ENCODE results near the gene DYNLT4. TPM values are rescaled to one million over a fixed set of nuclear protein-coding genes. Genes with fewer than 3 reads are reported as not detected.

Gene DYNLT4
- total RNA-seq, 1 experiment from 2014 or later, result 0.31 TPM

DNA sequence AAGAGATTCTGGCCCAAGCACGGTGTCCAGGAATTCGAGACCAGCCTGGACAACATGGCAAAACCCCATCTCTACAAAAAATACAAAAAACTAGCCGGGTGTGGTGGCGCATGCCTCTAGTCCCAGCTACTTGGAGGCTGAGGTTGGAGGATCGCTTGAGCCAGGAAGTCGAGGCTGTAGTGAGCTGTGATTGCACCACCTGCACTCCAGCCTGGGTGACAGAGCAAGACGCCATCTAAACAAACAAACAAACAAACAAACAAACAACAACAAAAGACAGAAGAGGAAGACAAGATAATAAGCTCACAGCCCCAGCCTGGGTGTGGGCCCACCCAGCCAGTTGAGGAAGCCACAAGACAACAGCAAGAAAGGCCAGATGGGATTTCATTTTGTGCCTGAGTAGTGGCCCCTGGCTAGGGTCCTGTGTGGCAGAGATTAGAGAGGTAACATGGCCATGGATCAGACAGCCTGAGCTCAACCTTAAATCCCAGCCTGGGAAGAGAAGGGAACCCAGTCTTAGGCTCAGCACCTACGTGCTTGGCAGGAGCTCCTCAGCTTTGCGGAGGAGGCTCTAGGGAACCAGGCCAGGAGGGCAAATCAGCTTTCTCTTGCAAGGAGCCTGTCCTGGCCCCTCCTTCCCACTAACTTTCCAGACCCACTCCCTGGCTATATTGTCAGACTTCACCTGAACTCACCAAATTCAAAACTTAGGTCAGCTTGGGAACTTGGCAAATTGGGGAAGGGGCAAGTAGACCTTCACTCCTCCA, 14.2 kb downstream of the DYNLT4 start (continued):
- TF ChIP-seq, protein P1, sequence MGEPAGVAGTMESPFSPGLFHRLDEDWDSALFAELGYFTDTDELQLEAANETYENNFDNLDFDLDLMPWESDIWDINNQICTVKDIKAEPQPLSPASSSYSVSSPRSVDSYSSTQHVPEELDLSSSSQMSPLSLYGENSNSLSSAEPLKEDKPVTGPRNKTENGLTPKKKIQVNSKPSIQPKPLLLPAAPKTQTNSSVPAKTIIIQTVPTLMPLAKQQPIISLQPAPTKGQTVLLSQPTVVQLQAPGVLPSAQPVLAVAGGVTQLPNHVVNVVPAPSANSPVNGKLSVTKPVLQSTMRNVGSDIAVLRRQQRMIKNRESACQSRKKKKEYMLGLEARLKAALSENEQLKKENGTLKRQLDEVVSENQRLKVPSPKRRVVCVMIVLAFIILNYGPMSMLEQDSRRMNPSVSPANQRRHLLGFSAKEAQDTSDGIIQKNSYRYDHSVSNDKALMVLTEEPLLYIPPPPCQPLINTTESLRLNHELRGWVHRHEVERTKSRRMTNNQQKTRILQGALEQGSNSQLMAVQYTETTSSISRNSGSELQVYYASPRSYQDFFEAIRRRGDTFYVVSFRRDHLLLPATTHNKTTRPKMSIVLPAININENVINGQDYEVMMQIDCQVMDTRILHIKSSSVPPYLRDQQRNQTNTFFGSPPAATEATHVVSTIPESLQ (CRISPR knock-in tag; IDR thresholded peaks at IDR 0.05), result no peak
- no peak for TF ChIP-seq ELF4 (CRISPR knock-in tag; IDR thresholded peaks at IDR 0.05; ENCODE audit: low read depth)
- TF ChIP-seq, protein P2, sequence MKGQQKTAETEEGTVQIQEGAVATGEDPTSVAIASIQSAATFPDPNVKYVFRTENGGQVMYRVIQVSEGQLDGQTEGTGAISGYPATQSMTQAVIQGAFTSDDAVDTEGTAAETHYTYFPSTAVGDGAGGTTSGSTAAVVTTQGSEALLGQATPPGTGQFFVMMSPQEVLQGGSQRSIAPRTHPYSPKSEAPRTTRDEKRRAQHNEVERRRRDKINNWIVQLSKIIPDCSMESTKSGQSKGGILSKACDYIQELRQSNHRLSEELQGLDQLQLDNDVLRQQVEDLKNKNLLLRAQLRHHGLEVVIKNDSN (CRISPR knock-in tag; IDR thresholded peaks at IDR 0.05), result no peak
- TF ChIP-seq, protein P3, sequence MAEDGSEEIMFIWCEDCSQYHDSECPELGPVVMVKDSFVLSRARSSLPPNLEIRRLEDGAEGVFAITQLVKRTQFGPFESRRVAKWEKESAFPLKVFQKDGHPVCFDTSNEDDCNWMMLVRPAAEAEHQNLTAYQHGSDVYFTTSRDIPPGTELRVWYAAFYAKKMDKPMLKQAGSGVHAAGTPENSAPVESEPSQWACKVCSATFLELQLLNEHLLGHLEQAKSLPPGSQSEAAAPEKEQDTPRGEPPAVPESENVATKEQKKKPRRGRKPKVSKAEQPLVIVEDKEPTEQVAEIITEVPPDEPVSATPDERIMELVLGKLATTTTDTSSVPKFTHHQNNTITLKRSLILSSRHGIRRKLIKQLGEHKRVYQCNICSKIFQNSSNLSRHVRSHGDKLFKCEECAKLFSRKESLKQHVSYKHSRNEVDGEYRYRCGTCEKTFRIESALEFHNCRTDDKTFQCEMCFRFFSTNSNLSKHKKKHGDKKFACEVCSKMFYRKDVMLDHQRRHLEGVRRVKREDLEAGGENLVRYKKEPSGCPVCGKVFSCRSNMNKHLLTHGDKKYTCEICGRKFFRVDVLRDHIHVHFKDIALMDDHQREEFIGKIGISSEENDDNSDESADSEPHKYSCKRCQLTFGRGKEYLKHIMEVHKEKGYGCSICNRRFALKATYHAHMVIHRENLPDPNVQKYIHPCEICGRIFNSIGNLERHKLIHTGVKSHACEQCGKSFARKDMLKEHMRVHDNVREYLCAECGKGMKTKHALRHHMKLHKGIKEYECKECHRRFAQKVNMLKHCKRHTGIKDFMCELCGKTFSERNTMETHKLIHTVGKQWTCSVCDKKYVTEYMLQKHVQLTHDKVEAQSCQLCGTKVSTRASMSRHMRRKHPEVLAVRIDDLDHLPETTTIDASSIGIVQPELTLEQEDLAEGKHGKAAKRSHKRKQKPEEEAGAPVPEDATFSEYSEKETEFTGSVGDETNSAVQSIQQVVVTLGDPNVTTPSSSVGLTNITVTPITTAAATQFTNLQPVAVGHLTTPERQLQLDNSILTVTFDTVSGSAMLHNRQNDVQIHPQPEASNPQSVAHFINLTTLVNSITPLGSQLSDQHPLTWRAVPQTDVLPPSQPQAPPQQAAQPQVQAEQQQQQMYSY (CRISPR knock-in tag; IDR thresholded peaks at IDR 0.05), result no peak
- TF ChIP-seq RORB (CRISPR knock-in tag; IDR thresholded peaks at IDR 0.05), result no peak
- no peak for TF ChIP-seq ZNF138 (CRISPR knock-in tag; conservative IDR thresholded peaks at IDR 0.05)
- no peak for TF ChIP-seq SMAD4 (CRISPR knock-in tag; IDR thresholded peaks at IDR 0.05)
- TF ChIP-seq TP53 (CRISPR knock-in tag; IDR thresholded peaks at IDR 0.05), result no peak
- TF ChIP-seq ZBTB21 (CRISPR knock-in tag; IDR thresholded peaks at IDR 0.05; ENCODE audit: borderline replicate concordance), result no peak
- no peak for TF ChIP-seq ZNF263 (CRISPR knock-in tag; IDR thresholded peaks at IDR 0.05; ENCODE audit: low read depth)
- TF ChIP-seq, protein P4, sequence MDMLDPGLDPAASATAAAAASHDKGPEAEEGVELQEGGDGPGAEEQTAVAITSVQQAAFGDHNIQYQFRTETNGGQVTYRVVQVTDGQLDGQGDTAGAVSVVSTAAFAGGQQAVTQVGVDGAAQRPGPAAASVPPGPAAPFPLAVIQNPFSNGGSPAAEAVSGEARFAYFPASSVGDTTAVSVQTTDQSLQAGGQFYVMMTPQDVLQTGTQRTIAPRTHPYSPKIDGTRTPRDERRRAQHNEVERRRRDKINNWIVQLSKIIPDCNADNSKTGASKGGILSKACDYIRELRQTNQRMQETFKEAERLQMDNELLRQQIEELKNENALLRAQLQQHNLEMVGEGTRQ (CRISPR knock-in tag; IDR thresholded peaks at IDR 0.05), result no peak
- TF ChIP-seq, protein P5, sequence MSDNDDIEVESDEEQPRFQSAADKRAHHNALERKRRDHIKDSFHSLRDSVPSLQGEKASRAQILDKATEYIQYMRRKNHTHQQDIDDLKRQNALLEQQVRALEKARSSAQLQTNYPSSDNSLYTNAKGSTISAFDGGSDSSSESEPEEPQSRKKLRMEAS (CRISPR knock-in tag; IDR thresholded peaks at IDR 0.05), result no peak
- TF ChIP-seq NR1H2 (CRISPR knock-in tag; IDR thresholded peaks at IDR 0.05), result no peak

DNA sequence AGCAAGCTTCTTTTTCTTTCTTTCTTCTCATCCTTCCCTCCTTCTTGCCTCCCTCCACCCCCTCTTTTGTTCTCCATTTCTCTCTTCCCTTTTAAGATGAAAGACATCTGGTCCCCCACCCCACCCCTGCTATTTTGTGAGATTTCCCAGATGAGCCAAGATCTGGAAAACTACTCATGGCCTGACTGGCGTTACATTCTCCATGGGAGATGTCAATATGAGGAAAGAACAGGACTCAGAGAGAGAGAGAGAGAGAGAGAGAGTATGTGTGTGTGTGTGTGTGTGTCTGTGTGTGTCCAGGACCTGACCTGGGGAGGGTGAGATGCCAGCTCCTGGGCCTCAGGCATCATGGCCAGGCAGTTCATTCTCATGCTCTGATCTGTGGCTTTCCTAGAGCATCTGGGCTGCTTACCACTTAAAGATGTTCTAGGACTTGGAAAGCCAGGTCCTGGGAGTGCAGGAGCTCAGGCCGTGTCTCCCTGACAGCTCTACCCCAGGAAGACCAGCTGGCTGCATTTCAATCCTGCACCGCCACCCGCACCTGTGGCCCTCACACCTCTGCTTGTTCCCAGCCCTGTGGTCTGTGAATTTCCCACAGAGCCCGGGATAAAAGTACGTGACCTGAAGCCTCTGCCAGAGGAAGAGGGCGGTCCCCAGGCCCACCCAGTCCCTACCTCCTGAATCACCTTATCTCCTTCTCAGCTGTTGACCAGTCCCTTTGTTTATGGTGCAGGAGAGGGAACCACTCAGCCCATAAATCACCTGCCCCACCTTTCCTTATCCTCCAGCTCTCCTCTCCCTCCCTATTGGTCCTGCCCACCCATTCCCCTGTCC, 16.0 kb downstream of the DYNLT4 start:
- ATAC-seq (no peak), DNase-seq (ENCODE audit: low spot score) (no peak)
- Mint-ChIP-seq H3K4me1 (peaks cover 20% of the 10 kb centered on the region), H3K27me3 (ENCODE audit: low read depth) (peaks cover 4% of the 10 kb centered on the region), H3K9me3 (no peaks in the 10 kb centered on the region), H3K4me3 (no peak overlapping the region), H3K27ac (no peak overlapping the region), H3K36me3 (no peaks in the 10 kb centered on the region)
- ChIA-PET POLR2A (interaction anchor here (1.4 to 1.5 kb wide), 2 partner anchors 9 to 22 kb away, joined by 4 read pairs; partner anchors contain the start of gene PLK3), CTCF (interaction anchor here (0.7 to 2.6 kb wide), 2 partner anchors 9 to 37 kb away, joined by 3 to 12 read pairs; partner anchors contain the start of gene PLK3)
- TF ChIP-seq, protein P6, sequence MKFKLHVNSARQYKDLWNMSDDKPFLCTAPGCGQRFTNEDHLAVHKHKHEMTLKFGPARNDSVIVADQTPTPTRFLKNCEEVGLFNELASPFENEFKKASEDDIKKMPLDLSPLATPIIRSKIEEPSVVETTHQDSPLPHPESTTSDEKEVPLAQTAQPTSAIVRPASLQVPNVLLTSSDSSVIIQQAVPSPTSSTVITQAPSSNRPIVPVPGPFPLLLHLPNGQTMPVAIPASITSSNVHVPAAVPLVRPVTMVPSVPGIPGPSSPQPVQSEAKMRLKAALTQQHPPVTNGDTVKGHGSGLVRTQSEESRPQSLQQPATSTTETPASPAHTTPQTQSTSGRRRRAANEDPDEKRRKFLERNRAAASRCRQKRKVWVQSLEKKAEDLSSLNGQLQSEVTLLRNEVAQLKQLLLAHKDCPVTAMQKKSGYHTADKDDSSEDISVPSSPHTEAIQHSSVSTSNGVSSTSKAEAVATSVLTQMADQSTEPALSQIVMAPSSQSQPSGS (CRISPR knock-in tag; IDR thresholded peaks at IDR 0.05; ENCODE audit: borderline replicate concordance, low read depth), result no peak
- TF ChIP-seq ESRRA (CRISPR knock-in tag; IDR thresholded peaks at IDR 0.05; ENCODE audit: borderline replicate concordance) (no peak), MXD4 (CRISPR knock-in tag; IDR thresholded peaks at IDR 0.05; ENCODE audit: borderline replicate concordance) (no peak)
- TF ChIP-seq, protein P7, sequence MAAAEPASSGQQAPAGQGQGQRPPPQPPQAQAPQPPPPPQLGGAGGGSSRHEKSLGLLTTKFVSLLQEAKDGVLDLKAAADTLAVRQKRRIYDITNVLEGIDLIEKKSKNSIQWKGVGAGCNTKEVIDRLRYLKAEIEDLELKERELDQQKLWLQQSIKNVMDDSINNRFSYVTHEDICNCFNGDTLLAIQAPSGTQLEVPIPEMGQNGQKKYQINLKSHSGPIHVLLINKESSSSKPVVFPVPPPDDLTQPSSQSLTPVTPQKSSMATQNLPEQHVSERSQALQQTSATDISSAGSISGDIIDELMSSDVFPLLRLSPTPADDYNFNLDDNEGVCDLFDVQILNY (CRISPR knock-in tag; IDR thresholded peaks at IDR 0.05), result no peak
- TF ChIP-seq, protein P8, sequence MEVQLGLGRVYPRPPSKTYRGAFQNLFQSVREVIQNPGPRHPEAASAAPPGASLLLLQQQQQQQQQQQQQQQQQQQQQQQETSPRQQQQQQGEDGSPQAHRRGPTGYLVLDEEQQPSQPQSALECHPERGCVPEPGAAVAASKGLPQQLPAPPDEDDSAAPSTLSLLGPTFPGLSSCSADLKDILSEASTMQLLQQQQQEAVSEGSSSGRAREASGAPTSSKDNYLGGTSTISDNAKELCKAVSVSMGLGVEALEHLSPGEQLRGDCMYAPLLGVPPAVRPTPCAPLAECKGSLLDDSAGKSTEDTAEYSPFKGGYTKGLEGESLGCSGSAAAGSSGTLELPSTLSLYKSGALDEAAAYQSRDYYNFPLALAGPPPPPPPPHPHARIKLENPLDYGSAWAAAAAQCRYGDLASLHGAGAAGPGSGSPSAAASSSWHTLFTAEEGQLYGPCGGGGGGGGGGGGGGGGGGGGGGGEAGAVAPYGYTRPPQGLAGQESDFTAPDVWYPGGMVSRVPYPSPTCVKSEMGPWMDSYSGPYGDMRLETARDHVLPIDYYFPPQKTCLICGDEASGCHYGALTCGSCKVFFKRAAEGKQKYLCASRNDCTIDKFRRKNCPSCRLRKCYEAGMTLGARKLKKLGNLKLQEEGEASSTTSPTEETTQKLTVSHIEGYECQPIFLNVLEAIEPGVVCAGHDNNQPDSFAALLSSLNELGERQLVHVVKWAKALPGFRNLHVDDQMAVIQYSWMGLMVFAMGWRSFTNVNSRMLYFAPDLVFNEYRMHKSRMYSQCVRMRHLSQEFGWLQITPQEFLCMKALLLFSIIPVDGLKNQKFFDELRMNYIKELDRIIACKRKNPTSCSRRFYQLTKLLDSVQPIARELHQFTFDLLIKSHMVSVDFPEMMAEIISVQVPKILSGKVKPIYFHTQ (CRISPR knock-in tag; IDR thresholded peaks at IDR 0.05), result no peak
- TF ChIP-seq, protein P4 (CRISPR knock-in tag; IDR thresholded peaks at IDR 0.05), result no peak

Data from WTC11 (cell line).